ENCODE measurements around the gene ZNF746.
"Not testable (repeated sequence)": the region's sequence is repeated elsewhere in the genome, so short reads cannot be mapped to it uniquely, and the experiment has no call there.

ZNF746 gene

GRCh38 chr7:149449897-149450296 is 47.7 kb downstream of the ZNF746 start:
- Histone ChIP-seq H3K27me3 (ENCODE audit: control insufficient read depth, insufficient read depth, low read length) (no peaks in the 10 kb centered on the region), H3K4me1 (ENCODE audit: control insufficient read depth, insufficient read depth, low read length) (no peaks in the 10 kb centered on the region), H3K9ac (ENCODE audit: low read length) (no peak overlapping the region), H3K4me3 (ENCODE audit: low read length) (no peak overlapping the region), H3K36me3 (ENCODE audit: control insufficient read depth, insufficient read depth, low read length) (peaks cover 50% of the 10 kb centered on the region), H3K27ac (ENCODE audit: low read depth, low read length) (no peak overlapping the region)

- H3K9ac ChIP-seq (ENCODE audit: low read length) = no peak overlapping the region
- H3K4me1 ChIP-seq (ENCODE audit: control insufficient read depth, insufficient read depth, low read length) = no peaks in the 10 kb centered on the region
- no peak overlapping the region for H3K27ac ChIP-seq (ENCODE audit: low read depth, low read length)
- H3K36me3 ChIP-seq (ENCODE audit: control insufficient read depth, insufficient read depth, low read length) = peaks cover 43% of the 10 kb centered on the region
- H3K4me3 ChIP-seq (ENCODE audit: low read length) = no peak overlapping the region
- H3K27me3 ChIP-seq (ENCODE audit: control insufficient read depth, insufficient read depth, low read length) = no peaks in the 10 kb centered on the region
These were observed 48.6 kb downstream of the ZNF746 start for GRCh38 chr7:149448961-149449360.

GRCh38 chr7:149446026-149446425 is 51.6 kb downstream of the ZNF746 start:
- H3K27me3 ChIP-seq (ENCODE audit: control insufficient read depth, insufficient read depth, low read length); H3K4me1 ChIP-seq (ENCODE audit: control insufficient read depth, insufficient read depth, low read length); H3K27ac ChIP-seq (ENCODE audit: low read depth, low read length); H3K9ac ChIP-seq (ENCODE audit: low read length); H3K4me3 ChIP-seq (ENCODE audit: low read length): not testable (repeated sequence)
- H3K36me3 ChIP-seq (ENCODE audit: control insufficient read depth, insufficient read depth, low read length) = peaks cover 39% of the 10 kb centered on the region

GRCh38 chr7:149444287-149444686 is 53.3 kb downstream of the ZNF746 start:
- no peak overlapping the region for H3K4me3 ChIP-seq (ENCODE audit: low read length)
- H3K36me3 ChIP-seq (ENCODE audit: control insufficient read depth, insufficient read depth, low read length) = peaks cover 24% of the 10 kb centered on the region
- no peaks in the 10 kb centered on the region for H3K27me3 ChIP-seq (ENCODE audit: control insufficient read depth, insufficient read depth, low read length)
- no peak overlapping the region for H3K9ac ChIP-seq (ENCODE audit: low read length)
- no peaks in the 10 kb centered on the region for H3K4me1 ChIP-seq (ENCODE audit: control insufficient read depth, insufficient read depth, low read length)
- no peak overlapping the region for H3K27ac ChIP-seq (ENCODE audit: low read depth, low read length)

- Histone ChIP-seq H3K9ac (ENCODE audit: low read length) (no peak overlapping the region), H3K36me3 (ENCODE audit: control insufficient read depth, insufficient read depth, low read length) (peaks cover 19% of the 10 kb centered on the region), H3K27me3 (ENCODE audit: control insufficient read depth, insufficient read depth, low read length) (no peaks in the 10 kb centered on the region), H3K4me1 (ENCODE audit: control insufficient read depth, insufficient read depth, low read length) (no peaks in the 10 kb centered on the region), H3K4me3 (ENCODE audit: low read length) (no peak overlapping the region), H3K27ac (ENCODE audit: low read depth, low read length) (no peak overlapping the region)
These were observed 54.1 kb downstream of the ZNF746 start for GRCh38 chr7:149443523-149443922.

- H3K27ac ChIP-seq (ENCODE audit: low read depth, low read length) = no peak overlapping the region
- no peak overlapping the region for H3K4me3 ChIP-seq (ENCODE audit: low read length)
- no peaks in the 10 kb centered on the region for H3K4me1 ChIP-seq (ENCODE audit: control insufficient read depth, insufficient read depth, low read length)
- H3K9ac ChIP-seq (ENCODE audit: low read length) = no peak overlapping the region
- peaks cover 17% of the 10 kb centered on the region for H3K36me3 ChIP-seq (ENCODE audit: control insufficient read depth, insufficient read depth, low read length)
- no peaks in the 10 kb centered on the region for H3K27me3 ChIP-seq (ENCODE audit: control insufficient read depth, insufficient read depth, low read length)
These were observed 54.7 kb downstream of the ZNF746 start for GRCh38 chr7:149442924-149443323.

- H3K36me3 ChIP-seq (ENCODE audit: control insufficient read depth, insufficient read depth, low read length) = peaks cover 2% of the 10 kb centered on the region
- H3K27me3 ChIP-seq (ENCODE audit: control insufficient read depth, insufficient read depth, low read length) = no peaks in the 10 kb centered on the region
- no peak overlapping the region for H3K9ac ChIP-seq (ENCODE audit: low read length)
- no peak overlapping the region for H3K27ac ChIP-seq (ENCODE audit: low read depth, low read length)
- no peak overlapping the region for H3K4me3 ChIP-seq (ENCODE audit: low read length)
- H3K4me1 ChIP-seq (ENCODE audit: control insufficient read depth, insufficient read depth, low read length) = no peaks in the 10 kb centered on the region
These were observed 57.4 kb downstream of the ZNF746 start for GRCh38 chr7:149440222-149440621.

- no peak overlapping the region for H3K4me3 ChIP-seq (ENCODE audit: low read length)
- no peak overlapping the region for H3K9ac ChIP-seq (ENCODE audit: low read length)
- peaks cover 17% of the 10 kb centered on the region for H3K36me3 ChIP-seq (ENCODE audit: control insufficient read depth, insufficient read depth, low read length)
- H3K27me3 ChIP-seq (ENCODE audit: control insufficient read depth, insufficient read depth, low read length) = no peaks in the 10 kb centered on the region
- H3K27ac ChIP-seq (ENCODE audit: low read depth, low read length) = no peak overlapping the region
- H3K4me1 ChIP-seq (ENCODE audit: control insufficient read depth, insufficient read depth, low read length) = no peaks in the 10 kb centered on the region
These were observed 61.3 kb downstream of the ZNF746 start for GRCh38 chr7:149436358-149436757.

GRCh38 chr7:149433124-149433523 is 64.5 kb downstream of the ZNF746 start:
- Histone ChIP-seq H3K27ac (ENCODE audit: low read depth, low read length) (no peak overlapping the region), H3K27me3 (ENCODE audit: control insufficient read depth, insufficient read depth, low read length) (no peaks in the 10 kb centered on the region), H3K36me3 (ENCODE audit: control insufficient read depth, insufficient read depth, low read length) (peaks cover 17% of the 10 kb centered on the region), H3K9ac (ENCODE audit: low read length) (no peak overlapping the region), H3K4me3 (ENCODE audit: low read length) (no peak overlapping the region), H3K4me1 (ENCODE audit: control insufficient read depth, insufficient read depth, low read length) (no peaks in the 10 kb centered on the region)

- H3K27ac ChIP-seq (ENCODE audit: low read depth, low read length) = no peak overlapping the region
These were observed 65.4 kb downstream of the ZNF746 start for GRCh38 chr7:149432121-149432691.

GRCh38 chr7:149431486-149432120 is 66.0 kb downstream of the ZNF746 start:
- peaks cover 17% of the 10 kb centered on the region for H3K36me3 ChIP-seq (ENCODE audit: control insufficient read depth, insufficient read depth, low read length)

More at GRCh38 chr7:149432121-149432691, 65.4 kb downstream of the ZNF746 start:
- Histone ChIP-seq H3K9ac (ENCODE audit: low read length) (no peak overlapping the region), H3K4me3 (ENCODE audit: low read length) (no peak overlapping the region), H3K36me3 (ENCODE audit: control insufficient read depth, insufficient read depth, low read length) (peaks cover 17% of the 10 kb centered on the region), H3K4me1 (ENCODE audit: control insufficient read depth, insufficient read depth, low read length) (no peaks in the 10 kb centered on the region), H3K27me3 (ENCODE audit: control insufficient read depth, insufficient read depth, low read length) (no peaks in the 10 kb centered on the region)

GRCh38 chr7:149430192-149430591 is 67.4 kb downstream of the ZNF746 start:
- Histone ChIP-seq H3K4me1 (ENCODE audit: control insufficient read depth, insufficient read depth, low read length) (no peaks in the 10 kb centered on the region), H3K9ac (ENCODE audit: low read length) (no peak overlapping the region), H3K36me3 (ENCODE audit: control insufficient read depth, insufficient read depth, low read length) (peaks cover 17% of the 10 kb centered on the region), H3K27ac (ENCODE audit: low read depth, low read length) (no peak overlapping the region), H3K27me3 (ENCODE audit: control insufficient read depth, insufficient read depth, low read length) (no peaks in the 10 kb centered on the region), H3K4me3 (ENCODE audit: low read length) (no peak overlapping the region)

More at GRCh38 chr7:149431486-149432120, 66.0 kb downstream of the ZNF746 start:
- Histone ChIP-seq H3K9ac (ENCODE audit: low read length) (no peak overlapping the region), H3K27me3 (ENCODE audit: control insufficient read depth, insufficient read depth, low read length) (no peaks in the 10 kb centered on the region), H3K4me3 (ENCODE audit: low read length) (no peak overlapping the region), H3K27ac (ENCODE audit: low read depth, low read length) (no peak overlapping the region), H3K4me1 (ENCODE audit: control insufficient read depth, insufficient read depth, low read length) (no peaks in the 10 kb centered on the region)

GRCh38 chr7:149427893-149428292 is 69.7 kb downstream of the ZNF746 start:
- no peak overlapping the region for H3K9ac ChIP-seq (ENCODE audit: low read length)
- no peak overlapping the region for H3K27ac ChIP-seq (ENCODE audit: low read depth, low read length)
- no peaks in the 10 kb centered on the region for H3K4me1 ChIP-seq (ENCODE audit: control insufficient read depth, insufficient read depth, low read length)
- H3K27me3 ChIP-seq (ENCODE audit: control insufficient read depth, insufficient read depth, low read length) = no peaks in the 10 kb centered on the region
- H3K4me3 ChIP-seq (ENCODE audit: low read length) = no peak overlapping the region
- H3K36me3 ChIP-seq (ENCODE audit: control insufficient read depth, insufficient read depth, low read length) = peaks cover 12% of the 10 kb centered on the region

All from rectal smooth muscle tissue (tissue), 1 donor.